GM20000 (cell line): ENCODE measurements around the gene ZNF821.
A peak's percentile ranks its signal among the peaks of the same experiment; 100 is the strongest.

Experiments
- DNase-seq: peaks from one replicate; pipeline ENCODE4 v3.0.0; 2012; ENCODE audit warnings: low spot score
- TF ChIP-seq, protein P1 (sequence below): IDR thresholded peaks from 2 replicates; pipeline ENCODE4 v1.5.1; 2012; ENCODE audit warnings: mild to moderate bottlenecking, control low read depth; ENCODE audit errors: extremely low read depth, missing control alignments

The ZNF821 gene, protein sequence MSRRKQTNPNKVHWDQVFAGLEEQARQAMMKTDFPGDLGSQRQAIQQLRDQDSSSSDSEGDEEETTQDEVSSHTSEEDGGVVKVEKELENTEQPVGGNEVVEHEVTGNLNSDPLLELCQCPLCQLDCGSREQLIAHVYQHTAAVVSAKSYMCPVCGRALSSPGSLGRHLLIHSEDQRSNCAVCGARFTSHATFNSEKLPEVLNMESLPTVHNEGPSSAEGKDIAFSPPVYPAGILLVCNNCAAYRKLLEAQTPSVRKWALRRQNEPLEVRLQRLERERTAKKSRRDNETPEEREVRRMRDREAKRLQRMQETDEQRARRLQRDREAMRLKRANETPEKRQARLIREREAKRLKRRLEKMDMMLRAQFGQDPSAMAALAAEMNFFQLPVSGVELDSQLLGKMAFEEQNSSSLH

DNA sequence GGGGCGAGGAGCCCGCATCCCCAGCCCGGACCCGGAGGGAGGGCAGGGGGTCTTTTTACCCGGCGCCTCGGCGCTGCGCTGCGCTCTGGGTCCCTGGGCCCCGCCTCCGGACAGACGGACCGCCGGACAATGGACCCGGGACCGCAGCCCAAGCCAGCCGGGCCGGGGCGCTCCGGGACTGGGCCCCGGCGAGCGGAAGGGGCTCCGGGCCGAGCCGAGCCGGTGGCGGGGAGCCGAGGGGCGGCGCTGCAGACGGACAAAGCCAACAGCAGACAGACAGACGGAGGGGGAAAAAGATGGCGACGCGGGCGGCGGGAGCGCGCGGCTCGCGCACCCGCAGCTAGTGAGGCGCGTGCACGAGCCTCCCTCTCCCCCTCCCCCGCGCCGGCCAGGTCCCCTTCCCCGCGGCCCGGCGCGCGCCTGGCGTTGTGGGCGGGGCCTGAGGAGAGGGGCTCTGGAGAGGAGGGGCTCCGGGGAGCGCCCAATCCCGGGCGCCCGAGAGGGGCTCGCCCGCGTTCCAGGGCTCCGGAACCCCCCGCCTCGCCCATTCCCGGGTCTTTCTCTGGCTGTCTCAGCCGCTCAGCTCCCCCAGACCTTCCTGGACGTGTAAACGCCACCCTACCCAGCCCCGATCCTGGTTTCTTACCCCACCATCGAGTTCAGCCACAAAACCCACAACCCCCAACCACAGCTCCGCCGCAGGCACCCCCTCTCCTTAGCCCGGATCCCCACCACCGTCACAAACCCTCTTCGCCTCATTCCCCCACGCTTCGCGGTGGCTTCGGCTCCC is at the start of gene ZNF821:
TSS of gene ZNF821 (minus strand) at position 334 of the 790 bp plus-strand sequence. CDS start 4,236 bp downstream, outside the sequence.
- TF ChIP-seq, protein P1, sequence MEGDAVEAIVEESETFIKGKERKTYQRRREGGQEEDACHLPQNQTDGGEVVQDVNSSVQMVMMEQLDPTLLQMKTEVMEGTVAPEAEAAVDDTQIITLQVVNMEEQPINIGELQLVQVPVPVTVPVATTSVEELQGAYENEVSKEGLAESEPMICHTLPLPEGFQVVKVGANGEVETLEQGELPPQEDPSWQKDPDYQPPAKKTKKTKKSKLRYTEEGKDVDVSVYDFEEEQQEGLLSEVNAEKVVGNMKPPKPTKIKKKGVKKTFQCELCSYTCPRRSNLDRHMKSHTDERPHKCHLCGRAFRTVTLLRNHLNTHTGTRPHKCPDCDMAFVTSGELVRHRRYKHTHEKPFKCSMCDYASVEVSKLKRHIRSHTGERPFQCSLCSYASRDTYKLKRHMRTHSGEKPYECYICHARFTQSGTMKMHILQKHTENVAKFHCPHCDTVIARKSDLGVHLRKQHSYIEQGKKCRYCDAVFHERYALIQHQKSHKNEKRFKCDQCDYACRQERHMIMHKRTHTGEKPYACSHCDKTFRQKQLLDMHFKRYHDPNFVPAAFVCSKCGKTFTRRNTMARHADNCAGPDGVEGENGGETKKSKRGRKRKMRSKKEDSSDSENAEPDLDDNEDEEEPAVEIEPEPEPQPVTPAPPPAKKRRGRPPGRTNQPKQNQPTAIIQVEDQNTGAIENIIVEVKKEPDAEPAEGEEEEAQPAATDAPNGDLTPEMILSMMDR, result no peak
- DNase-seq, result peak; percentile 93

DNA sequence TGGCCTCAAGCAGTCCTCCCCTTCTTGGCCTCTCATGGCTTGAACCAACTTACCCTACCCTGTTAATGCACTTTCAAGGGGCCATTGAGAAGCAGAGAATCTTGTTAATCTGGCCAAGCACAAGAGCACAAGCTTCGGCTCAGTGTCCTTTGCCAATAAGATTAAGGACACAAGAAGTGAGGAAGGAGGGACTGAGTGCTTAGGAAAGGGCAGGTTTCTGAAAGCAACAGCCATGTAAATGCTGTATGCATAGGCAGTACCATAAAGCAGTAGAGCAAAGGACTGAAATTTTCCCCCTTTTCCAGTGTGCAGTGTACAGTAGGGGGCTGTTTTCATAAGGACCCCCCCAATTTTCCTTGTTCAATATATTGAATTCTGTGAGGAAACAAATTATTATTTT is 49.0 kb upstream of the ZNF821 start:
- TF ChIP-seq, protein P1, result no peak
- no peak for DNase-seq

DNA sequence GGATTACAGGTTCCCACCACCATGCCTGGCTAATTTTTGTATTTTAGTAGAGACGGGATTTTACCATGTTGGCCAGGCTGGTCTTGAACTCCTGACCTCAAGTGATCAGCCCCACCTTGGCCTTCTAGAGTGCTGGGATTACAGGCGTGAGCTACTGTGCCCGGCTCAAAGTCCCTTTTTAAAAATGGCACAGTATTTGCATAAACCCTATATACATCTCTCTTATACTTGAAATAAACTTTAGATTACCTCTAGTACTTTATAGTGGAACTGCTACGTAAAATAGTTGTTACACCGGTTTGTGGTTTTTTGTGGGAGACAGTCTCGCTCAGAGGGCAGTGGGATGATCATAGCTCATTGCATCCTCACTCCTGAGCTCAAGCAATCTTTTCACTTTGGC is 47.6 kb upstream of the ZNF821 start:
- TF ChIP-seq, protein P1, result no peak
- no peak for DNase-seq

DNA sequence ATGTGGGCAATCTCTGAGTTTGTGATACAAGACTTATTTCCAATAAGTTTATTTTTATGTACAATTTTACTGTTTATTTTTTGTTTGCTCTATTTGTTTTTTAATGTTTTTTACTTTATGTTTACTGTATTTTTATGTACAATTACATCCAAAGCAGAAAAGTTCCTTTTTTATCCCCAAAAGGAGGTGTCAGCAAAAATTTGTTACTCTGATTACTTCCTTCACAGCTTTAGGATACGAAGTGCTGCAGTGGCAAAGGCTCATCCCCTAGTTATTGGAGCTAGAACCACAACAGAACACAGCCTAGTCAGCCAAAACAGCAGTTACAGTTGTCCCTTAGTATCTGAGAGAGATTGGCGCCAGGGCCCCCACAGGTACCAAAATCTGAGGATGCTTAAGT is 47.0 kb upstream of the ZNF821 start:
- DNase-seq, result no peak
- TF ChIP-seq, protein P1, result no peak

DNA sequence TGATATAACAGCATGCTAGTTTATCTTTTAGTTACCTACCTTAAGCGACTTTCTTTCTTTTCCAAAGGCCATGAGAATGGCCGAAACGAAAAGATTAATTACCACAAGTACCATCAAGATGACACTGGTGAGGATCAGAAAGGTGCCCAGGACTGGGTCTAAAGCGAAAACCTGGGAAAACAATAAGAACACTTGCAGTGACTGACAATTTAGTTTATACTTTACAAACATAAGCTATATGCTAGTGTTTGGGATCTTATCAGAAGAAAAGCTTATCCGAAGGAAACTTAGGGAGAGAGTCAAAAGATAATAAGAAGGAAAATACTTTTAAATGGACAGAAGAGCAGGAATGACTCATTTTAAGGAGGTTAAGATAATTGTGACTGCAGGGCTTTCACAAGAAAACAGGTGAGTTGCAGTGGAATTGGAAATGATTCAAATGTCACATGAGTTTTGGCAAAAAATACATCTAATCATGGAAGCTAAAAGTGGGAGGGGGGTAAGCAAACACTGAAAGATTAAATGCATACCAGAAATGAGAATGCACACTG is 46.1 kb upstream of the ZNF821 start:
- TF ChIP-seq, protein P1, result no peak
- DNase-seq, result no peak

DNA sequence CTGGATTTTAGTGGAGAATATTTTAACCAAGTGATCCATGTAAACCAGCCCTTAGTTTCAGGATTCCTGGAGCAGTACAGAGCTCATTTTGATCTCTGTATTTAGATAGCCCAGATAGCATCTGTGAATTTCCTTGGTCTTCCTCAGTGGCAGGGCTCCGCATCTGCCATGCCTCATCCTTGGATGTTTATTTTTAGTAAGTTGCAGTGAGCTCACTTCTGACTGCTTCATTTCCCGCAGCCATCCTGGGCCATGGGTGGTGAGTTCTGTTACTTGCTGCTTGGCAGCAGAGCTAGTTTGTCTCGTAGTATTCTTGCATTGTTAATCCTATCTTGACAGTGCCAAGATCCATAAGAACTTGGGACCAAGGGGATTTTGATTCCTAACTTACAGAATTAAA is 45.1 kb upstream of the ZNF821 start:
- TF ChIP-seq, protein P1, result no peak
- no peak for DNase-seq

DNA sequence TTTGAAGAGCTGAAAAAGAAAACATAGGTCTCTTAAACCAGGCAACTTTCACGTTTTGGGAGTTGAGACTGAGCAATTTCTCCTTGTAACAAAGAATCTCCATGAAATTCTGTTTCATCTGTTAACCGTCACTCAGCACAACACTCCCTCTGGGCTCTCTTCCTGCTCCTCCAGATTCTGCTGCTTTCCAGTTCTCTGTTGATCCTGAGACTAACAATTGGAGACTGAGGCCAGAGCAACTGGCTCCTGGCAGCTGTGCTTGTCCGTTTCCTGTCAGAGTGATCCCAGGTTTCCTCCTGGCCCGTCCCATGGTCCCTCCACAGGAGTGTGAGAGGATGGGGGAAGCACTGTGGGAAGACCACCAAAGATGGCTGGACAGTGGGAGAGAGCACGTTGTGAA is 43.8 kb upstream of the ZNF821 start:
- no peak for DNase-seq
- TF ChIP-seq, protein P1, result no peak
